ENCODE data around the gene RALGPS2.
"Not testable (repeated sequence)": the region's sequence is repeated elsewhere in the genome, so short reads cannot be mapped to it uniquely, and the experiment has no call there.

The RALGPS2 gene

GRCh38 chr1:178946855-178947676 lies 222.0 kb downstream of the RALGPS2 start:
- DNase-seq = no peak

DNA sequence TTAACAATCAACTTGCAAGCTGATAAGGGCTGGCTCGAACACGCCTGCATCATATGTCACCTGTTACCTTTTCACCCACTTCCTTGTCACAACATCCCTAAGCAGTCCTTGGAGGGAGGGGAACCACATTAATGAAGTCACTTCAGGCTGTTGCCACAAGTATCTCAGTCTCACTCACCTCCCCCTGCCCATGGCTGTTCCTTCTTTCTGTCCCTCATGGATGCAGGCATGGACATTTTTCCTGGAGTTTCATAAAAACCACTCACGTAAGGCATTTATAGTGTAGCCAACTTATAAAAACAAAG lies 222.6 kb downstream of the RALGPS2 start:
- no peak for DNase-seq

- no peak for DNase-seq
Observed at GRCh38 chr1:178948676-178949075, 223.6 kb downstream of the RALGPS2 start.

GRCh38 chr1:178949866-178950265 lies 224.8 kb downstream of the RALGPS2 start:
- DNase-seq = not testable (repeated sequence)

DNA sequence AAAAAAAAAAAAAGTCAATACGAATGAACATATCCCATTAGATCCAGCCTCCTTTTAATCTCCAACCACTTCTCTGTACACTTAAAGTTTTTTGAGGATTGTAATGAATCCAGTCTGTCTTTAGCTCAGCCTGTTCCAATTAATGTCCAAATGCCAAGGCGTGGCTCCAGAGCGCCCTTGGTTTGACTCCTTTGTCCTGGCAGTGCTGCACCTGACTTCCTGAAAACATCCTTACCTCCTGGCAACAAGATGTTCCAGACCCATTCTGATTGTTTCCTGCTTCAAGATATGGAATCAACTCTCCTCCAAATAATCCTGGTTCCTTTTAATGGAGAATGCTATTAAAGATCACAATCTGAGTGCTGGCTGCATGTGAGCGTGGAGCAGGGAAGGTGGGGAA lies 226.6 kb downstream of the RALGPS2 start:
- no peak for DNase-seq

- DNase-seq = peak; percentile 26
Observed at GRCh38 chr1:178953034-178953433, 228.0 kb downstream of the RALGPS2 start.

- no peak for DNase-seq
Observed at GRCh38 chr1:178953538-178954324, 228.7 kb downstream of the RALGPS2 start.

GRCh38 chr1:178954325-178954690 lies 229.3 kb downstream of the RALGPS2 start:
- DNase-seq = no peak

- DNase-seq = no peak
Observed at GRCh38 chr1:178954937-178955336, 229.9 kb downstream of the RALGPS2 start.

GRCh38 chr1:178955391-178955954 lies 230.4 kb downstream of the RALGPS2 start:
- DNase-seq = no peak

GRCh38 chr1:178958491-178958890 lies 233.4 kb downstream of the RALGPS2 start:
- no peak for DNase-seq

- DNase-seq = no peak
Observed at GRCh38 chr1:178959543-178960460, 234.8 kb downstream of the RALGPS2 start.

DNA sequence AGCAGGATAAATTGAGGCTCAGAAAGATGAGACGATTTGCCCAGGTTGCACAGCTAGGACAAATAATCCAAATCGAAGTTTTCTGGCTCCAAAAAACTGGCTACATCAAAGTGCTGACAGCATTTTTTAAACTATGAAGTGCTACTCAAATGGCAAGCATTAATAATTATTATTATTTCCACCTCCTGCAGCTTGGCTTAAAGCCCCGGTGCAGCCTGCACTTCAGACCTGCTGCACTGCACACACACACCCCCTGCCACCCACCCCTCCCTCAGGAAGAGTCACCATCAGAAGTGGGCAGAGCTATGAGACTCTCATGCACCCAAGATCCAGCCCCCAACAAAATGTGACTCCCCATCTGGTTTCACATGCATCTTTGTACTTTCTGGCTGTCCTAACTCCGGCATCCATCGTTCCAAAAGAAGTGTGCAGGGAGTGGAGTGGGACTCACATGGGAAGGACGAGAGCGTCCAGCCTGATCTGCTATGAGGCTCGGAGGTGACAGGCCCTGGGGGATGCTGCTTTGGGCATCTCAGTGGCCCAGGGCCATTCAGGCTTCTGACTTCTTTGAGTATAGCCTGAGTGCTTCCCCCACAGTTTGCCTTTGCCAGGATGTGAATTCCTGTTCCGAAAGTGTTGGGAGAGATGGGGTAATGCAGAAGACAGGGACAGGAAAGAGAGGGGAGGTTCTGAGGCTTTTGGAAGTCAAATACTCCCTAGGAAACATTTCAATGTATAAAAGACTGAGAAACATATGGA lies 235.6 kb downstream of the RALGPS2 start:
- no peak for DNase-seq

- no peak for DNase-seq
Observed at GRCh38 chr1:178961331-178961730, 236.3 kb downstream of the RALGPS2 start.

DNA sequence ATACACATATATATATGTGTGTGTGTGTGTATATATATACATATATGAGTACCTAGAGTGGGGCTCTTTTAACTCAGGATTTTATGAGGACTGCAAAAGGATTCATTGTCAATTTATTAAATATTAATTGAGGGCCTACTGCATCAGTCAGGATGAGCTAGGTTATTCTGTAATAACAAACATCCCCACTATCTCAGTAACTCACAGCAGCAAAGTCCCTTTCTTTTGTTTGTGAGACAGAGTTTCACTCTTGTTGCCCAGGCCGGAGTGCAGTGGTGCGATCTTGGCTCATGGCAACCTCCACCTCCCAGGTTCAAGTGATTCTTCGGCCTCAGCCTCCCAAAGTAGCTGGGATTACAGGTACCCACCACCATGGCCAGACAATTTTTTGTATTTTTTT lies 236.8 kb downstream of the RALGPS2 start:
- no peak for DNase-seq

- no peak for DNase-seq
Observed at GRCh38 chr1:178962853-178963711, 238.0 kb downstream of the RALGPS2 start.

DNA sequence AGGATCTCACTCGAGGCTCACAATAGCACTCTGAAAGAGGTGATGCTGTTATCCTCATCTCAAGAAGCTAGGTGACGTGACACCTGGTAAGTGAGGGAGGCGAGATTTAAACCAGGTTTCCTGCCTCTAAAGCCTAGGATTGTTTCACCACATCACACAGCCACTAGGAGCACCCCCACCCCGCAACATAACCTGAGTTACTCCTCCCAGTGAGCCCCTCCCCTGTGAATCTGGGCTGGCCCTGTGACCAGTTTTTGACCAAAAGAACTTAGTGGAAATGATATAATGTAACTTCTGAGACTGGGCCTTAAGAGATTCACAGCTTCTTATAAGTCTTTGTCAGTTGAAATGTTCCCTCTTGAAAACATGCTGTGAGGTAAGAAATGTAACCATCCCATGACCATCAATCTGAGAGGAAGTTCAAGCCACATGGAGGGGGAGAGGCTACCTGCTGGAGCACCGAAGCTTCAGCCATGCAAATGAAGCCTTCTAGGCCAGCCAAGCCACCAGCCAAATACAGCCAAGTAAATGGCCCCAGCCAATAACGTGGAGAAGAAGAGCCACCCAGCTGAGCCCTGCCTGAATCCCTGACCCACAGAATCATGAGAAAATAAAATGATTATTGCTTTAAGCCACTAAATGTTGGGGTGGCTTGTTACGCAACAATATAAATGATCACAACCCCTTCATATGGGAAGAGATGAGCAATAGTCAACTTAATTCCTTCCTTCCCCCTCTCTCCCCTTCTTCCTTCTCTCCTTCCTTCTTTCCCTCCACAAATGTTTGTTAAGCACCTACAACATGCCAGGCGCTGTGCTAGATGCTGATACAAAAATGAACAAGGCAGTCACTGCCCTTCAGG lies 239.7 kb downstream of the RALGPS2 start:
- no peak for DNase-seq

- no peak for DNase-seq
Observed at GRCh38 chr1:178966312-178966711, 241.3 kb downstream of the RALGPS2 start.

DNA sequence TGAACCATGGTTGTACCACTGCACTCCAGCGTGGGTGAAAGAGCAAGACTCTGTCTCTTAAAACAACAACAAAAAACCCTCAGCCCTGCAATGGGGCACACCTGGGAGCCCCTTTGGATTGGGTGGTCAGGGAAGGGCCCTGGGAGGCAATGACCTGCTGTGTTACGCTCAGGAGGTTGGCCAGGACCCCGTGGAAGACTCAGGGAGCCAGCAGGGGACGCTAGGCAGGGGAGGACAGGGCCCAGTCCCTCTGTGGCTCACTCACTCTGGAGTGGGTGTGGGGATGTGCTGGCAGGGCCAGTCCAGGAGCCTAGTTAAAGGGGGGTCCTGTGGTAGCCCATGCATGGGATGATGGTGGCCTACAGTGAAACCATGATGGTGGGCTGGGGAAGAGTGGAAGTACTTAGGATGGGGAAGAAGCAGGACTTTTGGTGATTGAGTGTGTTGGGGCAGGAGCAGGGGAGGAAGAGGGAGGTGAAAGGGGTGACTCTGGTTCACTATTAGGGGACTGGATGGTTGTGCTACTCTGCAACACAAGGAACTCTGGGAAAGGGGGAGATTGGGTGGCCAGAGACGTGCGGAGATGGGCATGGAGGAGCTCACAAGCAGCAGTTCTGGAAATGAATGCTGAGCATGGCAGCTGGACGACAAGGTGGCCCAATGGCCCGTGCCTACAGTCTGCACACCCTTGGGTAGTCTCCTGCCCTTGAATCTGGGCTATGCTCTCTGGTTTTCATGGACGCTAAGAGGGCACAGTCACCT lies 244.4 kb downstream of the RALGPS2 start:
- DNase-seq = no peak

Measured in fibroblast of skin of right biceps (primary cell).